Measurements from ENCODE around the gene CARMIL3. TPM values are rescaled to one million over a fixed set of nuclear protein-coding genes. Genes with fewer than 3 reads are reported as not detected.

The CARMIL3 gene
- total and polyA plus RNA-seq, 7 experiments from 2014 or later = 0.08 to 1.7 (median 0.27) TPM; not detected in 2

DNA sequence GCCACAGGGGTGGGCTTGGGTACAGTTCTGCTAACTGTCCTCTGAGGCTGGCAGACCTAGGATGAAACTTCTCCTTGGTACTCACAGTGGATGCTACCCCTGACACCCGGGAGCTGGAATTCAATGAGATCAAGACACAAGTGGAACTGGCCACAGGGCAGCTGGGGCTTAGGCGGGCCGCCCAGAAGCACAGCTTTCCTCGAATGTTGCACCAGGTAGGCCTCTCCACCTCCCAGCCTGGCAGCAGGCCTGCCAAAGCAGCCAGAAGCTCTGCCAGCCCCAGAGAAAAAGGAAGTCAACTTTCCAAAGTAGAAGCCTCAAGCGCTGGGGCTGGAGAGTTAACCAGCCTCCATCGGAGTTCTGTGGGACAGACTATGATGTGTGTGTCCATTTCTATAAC, 65.4 kb downstream of the CARMIL3 start:
- ChIA-PET CTCF (interaction anchor here (1.8 to 2.2 kb wide), 2 partner anchors 9 to 190 kb away, joined by 5 read pairs; partner anchors contain the start of gene CIDEB), POLR2A (interaction anchor here (1.2 to 15.5 kb wide), 8 partner anchors 19 to 194 kb away, joined by 3 to 298 read pairs (median 4); partner anchors contain the start of genes EMC9, FITM1, IRF9 and LTB4R)
- peaks cover 18 to 44% (median 37%) of the 10 kb centered on the region in 7 donors for H3K4me1 Mint-ChIP-seq
- Histone ChIP-seq H3K4me1 (ENCODE audit: control insufficient read depth in 2 of 2, insufficient read depth in 2 of 2, low read length in 2 of 2) (peaks cover 18 to 20% of the 10 kb centered on the region in 2 donors), H3K27ac (ENCODE audit: low read depth, low read length) (no peak overlapping the region), H3K9me3 (ENCODE audit: control insufficient read depth in 2 of 3, low read length in 3 of 3) (no peaks in the 10 kb centered on the region), H3K27me3 (ENCODE audit: control insufficient read depth in 2 of 2, insufficient read depth in 2 of 2, low read length in 2 of 2) (no peaks in the 10 kb centered on the region), H3K4me3 (ENCODE audit: low read length) (no peak overlapping the region), H3K36me3 (ENCODE audit: control insufficient read depth in 2 of 3, insufficient read depth in 3 of 3, low read length in 3 of 3) (peaks cover 9 to 58% (median 42%) of the 10 kb centered on the region in 3 experiments)
- peaks cover 0 to 3% (median 0%) of the 10 kb centered on the region in 5 donors for H3K27me3 Mint-ChIP-seq
- ATAC-seq = no peak
- intact Hi-C loops (cut with micrococcal nuclease) = loop anchor here (10.0 kb wide), 4 partner anchors 558 to 1022 kb away; partner anchors contain the start of genes ACIN1 (in 2 of the 2), C14orf119 (in 2 of the 2), BCL2L2 (in 1 of the 2) and PPP1R3E (in 1 of the 2)
- peak overlapping the region in 5 of 10 donors; percentile 1 to 100 (median 94) for H3K4me3 Mint-ChIP-seq
- no peak for DNase-seq
- peaks cover 9 to 45% (median 32%) of the 10 kb centered on the region in 5 donors for H3K36me3 Mint-ChIP-seq
- peaks cover 0 to 8% (median 0%) of the 10 kb centered on the region in 11 donors for H3K9me3 Mint-ChIP-seq
- peak overlapping the region in 2 of 9 donors; percentile 41 to 59 for H3K27ac Mint-ChIP-seq

Other genes starting within 250 kb of the CARMIL3 start
- 10 to 100 TPM in 4 of 5 experiments, 1 to 10 TPM in 1; 7.8 to 19.9 (median 17.5) TPM for gene DHRS4, start 98.2 kb upstream of the CARMIL3 start, total RNA-seq
- 10 to 100 TPM; 30.1 to 31.8 TPM for gene DHRS4, start 98.2 kb upstream of the CARMIL3 start, polyA plus RNA-seq
- gene DHRS4L2, start 63.1 kb upstream of the CARMIL3 start, total RNA-seq = 10 to 100 TPM; 11.0 to 25.7 (median 16.8) TPM
- 10 to 100 TPM; 11.7 to 21.0 TPM for gene DHRS4L2, start 63.1 kb upstream of the CARMIL3 start, polyA plus RNA-seq
- under 1 TPM in 1 of 5 experiments, not detected in 4; 0.12 TPM for gene CPNE6, start 19.6 kb downstream of the CARMIL3 start, total RNA-seq
- gene CPNE6, start 19.6 kb downstream of the CARMIL3 start, polyA plus RNA-seq = not detected
- gene PCK2, start 42.3 kb downstream of the CARMIL3 start, total RNA-seq = 10 to 100 TPM in 4 of 5 experiments, 1 to 10 TPM in 1; 9.1 to 56.2 (median 14.4) TPM
- 10 to 100 TPM in 1 of 2 donors, 1 to 10 TPM in 1; 7.2 to 14.5 TPM for gene PCK2, start 42.3 kb downstream of the CARMIL3 start, polyA plus RNA-seq
- gene DCAF11, start 62.8 kb downstream of the CARMIL3 start, total RNA-seq = 10 to 100 TPM; 71.9 to 90.1 (median 83.3) TPM
- 10 to 100 TPM; 69.1 to 97.0 TPM for gene DCAF11, start 62.8 kb downstream of the CARMIL3 start, polyA plus RNA-seq
- 1 to 10 TPM; 2.1 to 4.5 (median 3.8) TPM for gene NRL, start 62.9 kb downstream of the CARMIL3 start, total RNA-seq
- gene NRL, start 62.9 kb downstream of the CARMIL3 start, polyA plus RNA-seq = 1 to 10 TPM; 2.2 to 2.6 TPM
- gene FITM1, start 78.7 kb downstream of the CARMIL3 start, total RNA-seq = 1 to 10 TPM; 1.8 to 4.3 (median 2.0) TPM
- gene FITM1, start 78.7 kb downstream of the CARMIL3 start, polyA plus RNA-seq = 1 to 10 TPM in 1 of 2 donors, under 1 TPM in 1; 0.48 to 1.2 TPM
- gene PSME1, start 84.2 kb downstream of the CARMIL3 start, total RNA-seq = 100 to 1,000 TPM; 189 to 583 (median 202) TPM
- 100 to 1,000 TPM; 698 to 703 TPM for gene PSME1, start 84.2 kb downstream of the CARMIL3 start, polyA plus RNA-seq
- 10 to 100 TPM in 4 of 5 experiments, 1 to 10 TPM in 1; 9.0 to 25.5 (median 22.3) TPM for gene EMC9, start 89.6 kb downstream of the CARMIL3 start, total RNA-seq
- gene EMC9, start 89.6 kb downstream of the CARMIL3 start, polyA plus RNA-seq = 10 to 100 TPM in 1 of 2 donors, 1 to 10 TPM in 1; 9.6 to 12.4 TPM
- 100 to 1,000 TPM; 120 to 777 (median 143) TPM for gene PSME2, start 94.6 kb downstream of the CARMIL3 start, total RNA-seq
- 100 to 1,000 TPM; 402 to 435 TPM for gene PSME2, start 94.6 kb downstream of the CARMIL3 start, polyA plus RNA-seq
- gene RNF31, start 95.5 kb downstream of the CARMIL3 start, total RNA-seq = 100 to 1,000 TPM in 1 of 5 experiments, 10 to 100 TPM in 4; 64.0 to 151 (median 95.4) TPM
- gene RNF31, start 95.5 kb downstream of the CARMIL3 start, polyA plus RNA-seq = 10 to 100 TPM; 40.9 to 48.1 TPM
- 100 to 1,000 TPM; 133 to 337 (median 189) TPM for gene IRF9, start 109.3 kb downstream of the CARMIL3 start, total RNA-seq
- gene IRF9, start 109.3 kb downstream of the CARMIL3 start, polyA plus RNA-seq = 100 to 1,000 TPM in 1 of 2 donors, 10 to 100 TPM in 1; 73.3 to 110 TPM
- gene REC8, start 120.1 kb downstream of the CARMIL3 start, total RNA-seq = 10 to 100 TPM; 20.3 to 80.5 (median 68.6) TPM
- gene REC8, start 120.1 kb downstream of the CARMIL3 start, polyA plus RNA-seq = 10 to 100 TPM in 1 of 2 donors, 1 to 10 TPM in 1; 4.4 to 10.7 TPM
- gene IPO4, start 136.8 kb downstream of the CARMIL3 start, total RNA-seq = 10 to 100 TPM; 21.5 to 45.2 (median 42.2) TPM
- gene IPO4, start 136.8 kb downstream of the CARMIL3 start, polyA plus RNA-seq = 10 to 100 TPM; 17.5 to 36.2 TPM
- 10 to 100 TPM; 16.2 to 40.5 (median 19.2) TPM for gene TM9SF1, start 143.4 kb downstream of the CARMIL3 start, total RNA-seq
- 10 to 100 TPM; 32.1 to 34.4 TPM for gene TM9SF1, start 143.4 kb downstream of the CARMIL3 start, polyA plus RNA-seq
- 1 to 10 TPM in 2 of 5 experiments, under 1 TPM in 2, not detected in 1; 0.22 to 1.9 (median 1.1) TPM for gene TSSK4, start 153.7 kb downstream of the CARMIL3 start, total RNA-seq
- gene TSSK4, start 153.7 kb downstream of the CARMIL3 start, polyA plus RNA-seq = 1 to 10 TPM; 1.0 to 1.4 TPM
- 100 to 1,000 TPM in 1 of 5 experiments, 10 to 100 TPM in 4; 79.1 to 101 (median 85.7) TPM for gene CHMP4A, start 161.5 kb downstream of the CARMIL3 start, total RNA-seq
- gene CHMP4A, start 161.5 kb downstream of the CARMIL3 start, polyA plus RNA-seq = 100 to 1,000 TPM; 121 to 140 TPM
- 10 to 100 TPM in 3 of 5 experiments, 1 to 10 TPM in 2; 5.5 to 18.5 (median 14.2) TPM for gene MDP1, start 164.1 kb downstream of the CARMIL3 start, total RNA-seq
- gene MDP1, start 164.1 kb downstream of the CARMIL3 start, polyA plus RNA-seq = 10 to 100 TPM; 33.1 to 36.4 TPM
- gene NEDD8, start 180.4 kb downstream of the CARMIL3 start, total RNA-seq = 100 to 1,000 TPM in 3 of 5 experiments, 10 to 100 TPM in 2; 73.5 to 175 (median 106) TPM
- 100 to 1,000 TPM; 254 to 340 TPM for gene NEDD8, start 180.4 kb downstream of the CARMIL3 start, polyA plus RNA-seq
- gene GMPR2, start 180.9 kb downstream of the CARMIL3 start, total RNA-seq = 10 to 100 TPM; 38.2 to 91.6 (median 69.5) TPM
- 100 to 1,000 TPM in 1 of 2 donors, 10 to 100 TPM in 1; 99.9 to 107 TPM for gene GMPR2, start 180.9 kb downstream of the CARMIL3 start, polyA plus RNA-seq
- 100 to 1,000 TPM; 133 to 150 (median 139) TPM for gene TINF2, start 190.6 kb downstream of the CARMIL3 start, total RNA-seq
- 100 to 1,000 TPM; 143 to 186 TPM for gene TINF2, start 190.6 kb downstream of the CARMIL3 start, polyA plus RNA-seq
- 10 to 100 TPM in 1 of 5 experiments, 1 to 10 TPM in 4; 4.8 to 12.9 (median 7.1) TPM for gene TGM1, start 211.2 kb downstream of the CARMIL3 start, total RNA-seq
- not detected for gene TGM1, start 211.2 kb downstream of the CARMIL3 start, polyA plus RNA-seq
- 10 to 100 TPM; 49.7 to 76.5 (median 55.5) TPM for gene RABGGTA, start 219.6 kb downstream of the CARMIL3 start, total RNA-seq
- 10 to 100 TPM; 17.9 to 36.3 TPM for gene RABGGTA, start 219.6 kb downstream of the CARMIL3 start, polyA plus RNA-seq
- 10 to 100 TPM; 25.2 to 37.0 (median 33.3) TPM for gene DHRS1, start 247.8 kb downstream of the CARMIL3 start, total RNA-seq
- 10 to 100 TPM; 21.3 to 38.4 TPM for gene DHRS1, start 247.8 kb downstream of the CARMIL3 start, polyA plus RNA-seq
- 10 to 100 TPM; 22.7 to 39.5 (median 29.8) TPM for gene NOP9, start 247.8 kb downstream of the CARMIL3 start, total RNA-seq
- gene NOP9, start 247.8 kb downstream of the CARMIL3 start, polyA plus RNA-seq = 1 to 10 TPM; 1.7 to 1.8 TPM

All from naive thymus-derived CD4-positive, alpha-beta T cell (primary cell).